Measurements from ENCODE around the gene MAMDC4.

GRCh38 chr9:136903041-136903554 is 51.0 kb downstream of the MAMDC4 start:
- TF ChIP-seq CTCF (IDR thresholded peaks at IDR 0.05): no peak
- TF ChIP-seq POLR2AphosphoS5 (IDR thresholded peaks at IDR 0.05): peak; percentile 34

Measured in prostate gland (tissue), 2 donors.